Astrocyte (in vitro differentiated cells and primary cell): Measurements from ENCODE around the gene DSP. TPM values are rescaled to one million over a fixed set of nuclear protein-coding genes. Genes with fewer than 3 reads are reported as not detected.
A peak's percentile ranks its signal among the peaks of the same experiment; 100 is the strongest.

ENCODE experiments used
- DNase-seq: peaks from one replicate; pipeline ENCODE4 v3.0.0-alpha.2; 2010; ENCODE audit warnings: low read depth
- FAIRE-seq: peaks from 2 replicates; lab custom pipeline; 2011; peaks lifted over from hg19 to GRCh38; lab: Jason Lieb, UNC
- H2AFZ ChIP-seq: 2 replicates; pipeline ENCODE4 v1.6.0; 2012; ENCODE audit warnings: low read depth, low read length, inconsistent platforms
- H3K27ac ChIP-seq: 2 replicates; pipeline ENCODE4 v1.5.1; 2011; ENCODE audit warnings: low read depth, low read length, inconsistent platforms
- H3K27me3 ChIP-seq: 2 replicates; pipeline ENCODE4 v1.6.0; 2011; ENCODE audit warnings: low read length, inconsistent platforms; ENCODE audit not compliant: insufficient read depth
- H3K36me3 ChIP-seq: 2 replicates; pipeline ENCODE4 v1.5.1; 2011; ENCODE audit warnings: low read length, inconsistent platforms; ENCODE audit not compliant: insufficient read depth
- H3K4me1 ChIP-seq: 2 replicates; pipeline ENCODE4 v1.5.1; 2011; ENCODE audit warnings: low read length, inconsistent platforms; ENCODE audit not compliant: insufficient read depth
- H3K4me2 ChIP-seq: 2 replicates; pipeline ENCODE4 v1.6.0; 2012; ENCODE audit warnings: low read length, inconsistent platforms
- H3K4me3 ChIP-seq: 2 replicates; pipeline ENCODE4 v1.5.1; 2011; ENCODE audit warnings: low read depth, mild to moderate bottlenecking, low read length, inconsistent platforms; ENCODE audit not compliant: insufficient read depth
- H3K79me2 ChIP-seq: 2 replicates; pipeline ENCODE4 v1.6.0; 2012; ENCODE audit warnings: mild to moderate bottlenecking, low read length, inconsistent platforms; ENCODE audit not compliant: insufficient read depth
- H3K9ac ChIP-seq: 2 replicates; pipeline ENCODE4 v1.6.0; 2012; ENCODE audit warnings: mild to moderate bottlenecking, low read length, inconsistent platforms
- H3K9me3 ChIP-seq: 2 replicates; pipeline ENCODE4 v1.5.1; 2012; ENCODE audit warnings: low read depth, mild to moderate bottlenecking, low read length, inconsistent platforms; ENCODE audit not compliant: insufficient read depth
- H4K20me1 ChIP-seq: 2 replicates; pipeline ENCODE4 v1.6.0; 2012; ENCODE audit warnings: low read length, inconsistent platforms; ENCODE audit not compliant: insufficient read depth
- H3K27ac Mint-ChIP-seq: one replicate; pipeline ENCODE4 v1.8.0; 2021; ENCODE audit warnings: mild to moderate bottlenecking, mixed read lengths; ENCODE audit not compliant: unreplicated experiment
- H3K27me3 Mint-ChIP-seq: one replicate; pipeline ENCODE4 v1.8.0; 2021; ENCODE audit warnings: low read depth, mixed read lengths; ENCODE audit not compliant: unreplicated experiment
- H3K36me3 Mint-ChIP-seq: one replicate; pipeline ENCODE4 v1.8.0; 2021; ENCODE audit warnings: low read depth, mixed read lengths; ENCODE audit not compliant: unreplicated experiment
- H3K4me1 Mint-ChIP-seq: one replicate; pipeline ENCODE4 v1.8.0; 2021; ENCODE audit warnings: low read depth, mixed read lengths; ENCODE audit not compliant: unreplicated experiment
- H3K4me3 Mint-ChIP-seq: one replicate; pipeline ENCODE4 v1.8.0; 2021; ENCODE audit warnings: mild to moderate bottlenecking, moderate library complexity, mixed read lengths; ENCODE audit not compliant: unreplicated experiment
- H3K9me3 Mint-ChIP-seq: one replicate; pipeline ENCODE4 v1.8.0; 2021; ENCODE audit warnings: mild to moderate bottlenecking, mixed read lengths; ENCODE audit not compliant: unreplicated experiment
- CTCF ChIP-seq: IDR thresholded peaks from 2 replicates; pipeline ENCODE4 v1.5.1; 2011; ENCODE audit warnings: low read depth, mild to moderate bottlenecking, inconsistent platforms, low read length, moderate library complexity; ENCODE audit not compliant: insufficient read depth
- EZH2 ChIP-seq: IDR thresholded peaks from 2 replicates; pipeline ENCODE4 v1.6.1; 2012; ENCODE audit warnings: mild to moderate bottlenecking, low read length, inconsistent platforms; ENCODE audit not compliant: insufficient read depth
- total RNA-seq: library from RNA; stranded (reverse); gene quantifications from 2 replicates; pipeline ENCODE4 v1.2.1, GENCODE V29; 2021

The DSP gene
- total RNA-seq, 1 donor from 2014 or later, result 468 TPM

GRCh38 chr6:7566617-7567173 lies 25.2 kb downstream of the DSP start:
- Histone ChIP-seq H3K27ac (no peak overlapping the region), H3K4me2 (no peak overlapping the region), H3K4me3 (no peak overlapping the region), H3K27me3 (no peaks in the 10 kb centered on the region), H3K9ac (no peak overlapping the region), H3K36me3 (peaks cover 69% of the 10 kb centered on the region), H4K20me1 (peaks cover 3% of the 10 kb centered on the region), H3K79me2 (peaks cover 5% of the 10 kb centered on the region), H3K4me1 (no peaks in the 10 kb centered on the region), H2AFZ (no peak overlapping the region), H3K9me3 (no peaks in the 10 kb centered on the region)
- H3K9me3 Mint-ChIP-seq, result no peaks in the 10 kb centered on the region
- peak overlapping the region; percentile 12 for H3K27ac Mint-ChIP-seq
- H3K27me3 Mint-ChIP-seq, result no peaks in the 10 kb centered on the region
- DNase-seq (no peak), FAIRE-seq (no peak)
- no peak for TF ChIP-seq CTCF
- TF ChIP-seq EZH2, result no peak
- no peak overlapping the region for H3K4me3 Mint-ChIP-seq
- H3K4me1 Mint-ChIP-seq, result peaks cover 9% of the 10 kb centered on the region
- peaks cover 38% of the 10 kb centered on the region for H3K36me3 Mint-ChIP-seq

GRCh38 chr6:7568021-7568420 lies 26.6 kb downstream of the DSP start:
- no peak overlapping the region for H3K27ac ChIP-seq
- no peak overlapping the region for H3K4me2 ChIP-seq
- H3K4me3 Mint-ChIP-seq, result no peak overlapping the region
- no peak overlapping the region for H2AFZ ChIP-seq
- no peak for FAIRE-seq
- no peaks in the 10 kb centered on the region for H3K27me3 Mint-ChIP-seq
- H3K4me1 Mint-ChIP-seq, result peaks cover 9% of the 10 kb centered on the region
- H3K27ac Mint-ChIP-seq, result peak overlapping the region; percentile 10
- H3K4me1 ChIP-seq, result no peaks in the 10 kb centered on the region
- H4K20me1 ChIP-seq, result peaks cover 3% of the 10 kb centered on the region
- TF ChIP-seq CTCF, result no peak
- TF ChIP-seq EZH2, result no peak
- no peaks in the 10 kb centered on the region for H3K27me3 ChIP-seq
- no peak overlapping the region for H3K4me3 ChIP-seq
- DNase-seq, result peak; percentile 29
- H3K9ac ChIP-seq, result no peak overlapping the region
- peaks cover 78% of the 10 kb centered on the region for H3K36me3 ChIP-seq
- peaks cover 32% of the 10 kb centered on the region for H3K36me3 Mint-ChIP-seq
- no peaks in the 10 kb centered on the region for H3K9me3 ChIP-seq
- no peaks in the 10 kb centered on the region for H3K79me2 ChIP-seq
- H3K9me3 Mint-ChIP-seq, result no peaks in the 10 kb centered on the region

GRCh38 chr6:7569082-7569481 lies 27.6 kb downstream of the DSP start:
- H3K27me3 Mint-ChIP-seq, result no peaks in the 10 kb centered on the region
- Histone ChIP-seq H3K27me3 (no peaks in the 10 kb centered on the region), H3K9me3 (no peaks in the 10 kb centered on the region), H3K79me2 (no peaks in the 10 kb centered on the region), H3K4me2 (no peak overlapping the region), H4K20me1 (peaks cover 3% of the 10 kb centered on the region), H3K36me3 (peaks cover 78% of the 10 kb centered on the region), H3K9ac (no peak overlapping the region), H2AFZ (no peak overlapping the region), H3K4me1 (no peaks in the 10 kb centered on the region), H3K4me3 (no peak overlapping the region), H3K27ac (no peak overlapping the region)
- FAIRE-seq (no peak), DNase-seq (no peak)
- TF ChIP-seq CTCF, result no peak
- no peak for TF ChIP-seq EZH2
- no peak overlapping the region for H3K4me3 Mint-ChIP-seq
- no peaks in the 10 kb centered on the region for H3K9me3 Mint-ChIP-seq
- H3K4me1 Mint-ChIP-seq, result peaks cover 9% of the 10 kb centered on the region
- peaks cover 34% of the 10 kb centered on the region for H3K36me3 Mint-ChIP-seq
- H3K27ac Mint-ChIP-seq, result peak overlapping the region; percentile 47
